Epithelial cell of esophagus (primary cell): ENCODE results near the gene PIP5KL1.

ENCODE experiments used
- DNase-seq: peaks from one replicate; pipeline ENCODE4 v3.0.0; 2010; ENCODE audit warnings: low read depth
- H3K4me3 ChIP-seq: 2 replicates; pipeline ENCODE4 v1.5.1; 2011; ENCODE audit warnings: mild to moderate bottlenecking, low read length, control low read depth
- TF ChIP-seq, protein P1 (sequence below): IDR thresholded peaks from 2 replicates; pipeline ENCODE4 v1.5.1; 2011; ENCODE audit warnings: low read depth, mild to moderate bottlenecking, low read length, control low read depth, inconsistent platforms; ENCODE audit not compliant: insufficient read depth; ENCODE audit errors: missing control alignments

Gene PIP5KL1

DNA sequence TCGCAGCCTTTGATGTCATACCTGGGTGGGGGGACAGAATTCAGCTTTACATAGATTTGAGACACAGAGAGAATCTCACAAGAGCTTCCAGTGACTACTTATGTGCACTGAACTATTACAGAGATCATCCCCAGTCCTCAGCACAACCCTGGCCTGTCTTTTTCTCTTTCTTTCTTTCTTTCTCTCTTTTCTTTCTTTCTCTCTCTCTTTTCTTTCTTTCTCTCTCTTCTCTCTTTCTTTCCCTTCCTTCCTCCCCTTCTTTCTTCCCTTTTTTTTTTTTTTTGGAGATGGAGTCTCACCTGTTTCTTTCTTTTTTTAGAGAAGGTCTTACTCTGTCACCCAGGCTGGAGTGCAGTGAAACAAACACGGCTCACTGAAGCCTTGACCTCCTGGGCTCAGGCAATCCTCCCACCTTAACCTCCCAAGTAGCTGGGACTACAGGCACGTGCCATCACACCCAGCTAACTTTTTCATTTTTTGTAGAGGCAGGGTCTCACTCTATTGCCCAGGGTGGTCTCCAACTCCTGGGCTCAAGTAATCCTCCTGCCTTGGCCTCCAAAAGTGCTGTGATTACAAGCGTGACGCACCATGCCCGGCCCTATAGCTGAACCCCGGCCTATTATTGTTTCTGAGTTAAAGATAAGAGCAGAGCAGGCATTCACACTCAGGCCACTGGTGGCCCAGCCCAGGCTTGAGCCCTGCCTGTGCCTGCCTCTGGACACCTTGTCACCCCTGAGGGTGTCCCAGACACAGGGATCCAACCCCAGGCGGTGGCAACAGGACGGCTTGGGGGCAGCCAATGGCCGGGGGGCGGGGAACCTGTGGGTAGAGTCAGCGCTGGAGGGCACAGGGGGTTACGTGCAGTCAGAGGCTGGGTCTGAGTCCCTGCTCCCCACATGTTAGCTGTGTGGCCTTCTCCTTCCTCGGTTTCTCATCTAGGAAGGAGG is 4.3 kb downstream of the PIP5KL1 start:
- peak overlapping the region; percentile 61 for H3K4me3 ChIP-seq
- no peak for DNase-seq
- TF ChIP-seq, protein P1, sequence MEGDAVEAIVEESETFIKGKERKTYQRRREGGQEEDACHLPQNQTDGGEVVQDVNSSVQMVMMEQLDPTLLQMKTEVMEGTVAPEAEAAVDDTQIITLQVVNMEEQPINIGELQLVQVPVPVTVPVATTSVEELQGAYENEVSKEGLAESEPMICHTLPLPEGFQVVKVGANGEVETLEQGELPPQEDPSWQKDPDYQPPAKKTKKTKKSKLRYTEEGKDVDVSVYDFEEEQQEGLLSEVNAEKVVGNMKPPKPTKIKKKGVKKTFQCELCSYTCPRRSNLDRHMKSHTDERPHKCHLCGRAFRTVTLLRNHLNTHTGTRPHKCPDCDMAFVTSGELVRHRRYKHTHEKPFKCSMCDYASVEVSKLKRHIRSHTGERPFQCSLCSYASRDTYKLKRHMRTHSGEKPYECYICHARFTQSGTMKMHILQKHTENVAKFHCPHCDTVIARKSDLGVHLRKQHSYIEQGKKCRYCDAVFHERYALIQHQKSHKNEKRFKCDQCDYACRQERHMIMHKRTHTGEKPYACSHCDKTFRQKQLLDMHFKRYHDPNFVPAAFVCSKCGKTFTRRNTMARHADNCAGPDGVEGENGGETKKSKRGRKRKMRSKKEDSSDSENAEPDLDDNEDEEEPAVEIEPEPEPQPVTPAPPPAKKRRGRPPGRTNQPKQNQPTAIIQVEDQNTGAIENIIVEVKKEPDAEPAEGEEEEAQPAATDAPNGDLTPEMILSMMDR, result no peak

DNA sequence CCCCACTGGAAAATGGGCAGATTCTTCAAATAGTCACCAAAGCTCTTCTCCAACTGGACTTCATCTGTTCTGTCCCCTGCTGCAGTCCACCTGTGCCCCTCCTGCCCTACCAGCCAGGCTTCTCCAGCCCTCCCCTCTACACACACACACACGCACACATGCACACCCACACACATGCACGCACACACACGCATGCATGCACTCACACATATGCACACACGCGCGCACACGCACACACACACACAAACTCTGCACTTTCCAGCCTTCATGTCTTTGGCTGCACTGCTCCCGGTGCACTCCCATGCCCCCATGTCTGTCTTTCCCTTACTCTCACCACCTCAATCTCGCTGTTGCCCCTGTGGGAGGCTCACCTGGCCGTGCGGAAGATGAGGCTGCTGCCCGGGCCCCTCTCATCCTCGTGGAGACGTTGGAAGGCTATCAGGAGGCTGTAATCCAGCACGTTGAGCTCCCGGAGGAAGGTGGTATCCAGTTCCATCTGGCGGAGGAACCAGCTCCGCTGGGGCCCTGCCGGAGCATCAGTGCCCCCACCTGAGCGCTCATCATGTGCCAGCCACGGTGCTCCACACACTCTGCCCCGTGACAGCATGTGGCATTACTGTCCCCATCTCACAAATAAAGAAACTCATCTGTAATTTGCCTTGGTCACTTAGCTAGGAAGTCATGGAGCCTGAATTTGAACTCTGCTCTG is 5.7 kb downstream of the PIP5KL1 start:
- no peak overlapping the region for H3K4me3 ChIP-seq
- no peak for DNase-seq
- TF ChIP-seq, protein P1, result no peak

DNA sequence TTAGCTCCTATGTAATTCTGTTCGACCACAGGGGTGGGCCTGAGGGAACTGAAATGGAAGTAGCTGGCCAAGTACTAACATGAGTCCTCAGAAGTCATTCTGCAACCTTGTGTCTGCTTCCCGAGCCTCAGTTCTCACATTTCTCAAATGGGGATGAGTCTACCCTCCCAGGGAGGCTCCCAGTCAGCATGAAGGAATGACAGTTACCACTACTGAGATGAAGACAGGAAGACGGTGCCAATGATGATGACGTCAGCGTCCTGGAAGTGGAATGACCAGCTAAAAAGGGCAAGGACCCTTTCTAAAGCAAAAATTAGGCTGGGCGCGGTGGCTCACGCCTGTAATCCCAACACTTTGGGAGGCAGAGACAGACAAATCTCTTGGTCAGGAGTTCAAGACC is 6.8 kb downstream of the PIP5KL1 start:
- peak; percentile 92 for DNase-seq
- TF ChIP-seq, protein P1, result no peak
- no peak overlapping the region for H3K4me3 ChIP-seq

DNA sequence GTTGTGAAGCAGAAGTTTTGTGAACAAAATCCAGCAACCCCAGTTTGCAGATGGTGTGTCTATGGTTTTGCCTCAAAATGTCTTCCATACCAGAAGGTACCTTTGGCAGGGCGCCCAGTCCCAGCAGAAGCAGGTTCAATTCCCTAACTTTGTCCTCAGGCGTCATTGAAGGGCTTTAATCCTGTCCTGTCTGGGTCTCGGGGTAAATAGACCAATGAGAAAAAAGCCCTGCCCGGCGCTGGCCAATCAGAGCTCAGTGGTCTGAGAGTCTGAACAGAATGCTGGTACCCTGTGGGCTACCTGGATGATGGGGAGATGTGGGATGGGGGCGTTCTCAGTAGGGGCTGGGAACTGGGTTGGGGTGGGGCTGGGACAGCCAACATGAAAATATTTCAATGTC is 7.5 kb downstream of the PIP5KL1 start:
- DNase-seq, result no peak
- no peak overlapping the region for H3K4me3 ChIP-seq
- TF ChIP-seq, protein P1, result no peak

DNA sequence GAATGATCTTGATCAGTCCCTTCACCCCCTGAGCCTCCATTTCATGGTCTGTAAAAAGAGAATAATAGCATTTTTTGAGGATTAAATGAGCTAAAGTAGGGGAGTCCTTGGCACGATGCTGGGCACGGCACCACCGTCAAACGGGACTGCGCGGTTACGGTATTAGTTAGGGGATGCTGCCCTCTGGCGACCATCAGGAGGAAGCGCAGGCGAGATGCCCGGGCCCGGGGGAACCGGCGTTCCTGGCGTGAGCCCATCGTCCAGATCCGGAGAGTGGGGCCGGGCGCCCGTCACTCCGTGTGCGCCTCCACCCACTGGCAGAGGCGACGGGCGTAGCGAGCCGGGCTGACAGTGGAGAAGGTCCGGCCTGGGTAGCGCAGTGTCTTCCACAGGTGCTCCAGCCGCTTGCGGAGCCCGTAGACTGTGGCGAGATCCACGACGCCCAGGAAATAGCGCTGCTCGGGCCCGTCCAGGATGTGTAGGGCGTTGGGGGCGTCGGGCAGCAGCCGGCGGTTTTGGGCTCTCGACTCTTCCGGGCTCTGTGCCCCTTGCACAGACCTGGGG is 8.9 kb downstream of the PIP5KL1 start:
- no peak overlapping the region for H3K4me3 ChIP-seq
- TF ChIP-seq, protein P1, result peak; percentile 75
- DNase-seq, result peak; percentile 51

DNA sequence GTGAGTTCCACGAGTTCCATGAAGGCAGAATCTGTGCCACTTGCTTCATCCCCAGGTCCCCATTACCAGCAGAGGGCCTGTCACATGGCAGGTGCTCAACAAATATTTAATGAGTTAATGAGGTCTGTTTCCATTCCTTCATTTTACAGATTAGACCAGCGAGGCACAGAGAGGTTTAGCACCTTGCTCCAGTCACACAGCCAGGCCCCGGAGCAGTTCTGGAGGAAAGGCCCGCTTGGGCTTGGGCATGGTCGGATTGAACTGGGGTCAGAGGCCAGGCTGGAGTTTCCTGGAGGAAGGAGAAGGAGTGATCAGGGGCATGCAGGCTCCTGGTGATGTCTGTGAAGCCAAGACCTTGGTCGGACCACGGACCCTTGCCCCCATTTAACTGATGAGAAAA is 9.8 kb downstream of the PIP5KL1 start:
- no peak for DNase-seq
- H3K4me3 ChIP-seq, result no peak overlapping the region
- TF ChIP-seq, protein P1, result no peak
